HL-60/S4 (cell line): ENCODE data around the gene NLK.
"Not testable (repeated sequence)": the region's sequence is repeated elsewhere in the genome, so short reads cannot be mapped to it uniquely, and the experiment has no call there.

Source experiments
- in situ Hi-C: fragments of 300-500 bp; cut with MboI; formaldehyde crosslinking; loops from 2 replicates; pipeline ENCODE4 v1.14.3; 2022; ENCODE audit warnings: low sequenced_read_pairs

The NLK gene

DNA sequence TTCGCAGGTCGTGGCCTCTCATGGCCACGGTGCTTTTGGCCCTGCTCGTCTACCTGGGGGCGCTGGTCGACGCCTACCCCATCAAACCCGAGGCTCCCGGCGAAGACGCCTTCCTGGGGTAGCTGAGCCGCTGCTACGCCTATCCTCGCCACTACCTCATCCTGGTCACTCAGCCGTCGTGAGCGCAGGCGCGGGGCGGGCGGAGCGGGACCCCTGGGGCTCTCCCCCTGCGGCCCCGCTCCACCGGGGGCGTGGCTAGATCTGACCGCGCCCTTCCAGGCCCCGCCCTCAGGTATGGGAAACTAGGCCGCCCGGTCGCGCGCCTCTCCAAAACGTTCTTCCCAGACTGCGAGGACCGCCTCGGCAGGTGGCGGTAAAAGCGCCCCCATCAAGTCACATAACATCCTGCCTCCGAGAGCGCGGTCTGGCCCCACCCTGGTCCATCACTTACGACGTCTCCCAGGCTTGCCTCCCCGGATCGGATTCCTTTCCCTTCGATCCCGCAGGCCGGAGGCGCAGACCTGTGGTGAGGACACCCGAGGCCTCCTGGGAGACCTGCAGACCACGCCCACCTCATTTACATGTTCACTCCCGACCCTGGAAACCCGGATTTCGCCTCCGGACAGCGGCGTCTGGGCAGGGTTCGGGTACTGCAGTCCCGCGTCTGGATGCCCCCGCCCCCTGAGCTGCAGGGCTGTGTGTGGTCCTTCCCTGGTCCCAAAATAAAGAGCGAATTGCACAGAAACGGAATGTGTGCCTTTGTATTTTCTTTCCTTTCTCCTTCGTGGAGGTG is 185.0 kb downstream of the NLK start:
- in situ Hi-C loops, result no loop called here

DNA sequence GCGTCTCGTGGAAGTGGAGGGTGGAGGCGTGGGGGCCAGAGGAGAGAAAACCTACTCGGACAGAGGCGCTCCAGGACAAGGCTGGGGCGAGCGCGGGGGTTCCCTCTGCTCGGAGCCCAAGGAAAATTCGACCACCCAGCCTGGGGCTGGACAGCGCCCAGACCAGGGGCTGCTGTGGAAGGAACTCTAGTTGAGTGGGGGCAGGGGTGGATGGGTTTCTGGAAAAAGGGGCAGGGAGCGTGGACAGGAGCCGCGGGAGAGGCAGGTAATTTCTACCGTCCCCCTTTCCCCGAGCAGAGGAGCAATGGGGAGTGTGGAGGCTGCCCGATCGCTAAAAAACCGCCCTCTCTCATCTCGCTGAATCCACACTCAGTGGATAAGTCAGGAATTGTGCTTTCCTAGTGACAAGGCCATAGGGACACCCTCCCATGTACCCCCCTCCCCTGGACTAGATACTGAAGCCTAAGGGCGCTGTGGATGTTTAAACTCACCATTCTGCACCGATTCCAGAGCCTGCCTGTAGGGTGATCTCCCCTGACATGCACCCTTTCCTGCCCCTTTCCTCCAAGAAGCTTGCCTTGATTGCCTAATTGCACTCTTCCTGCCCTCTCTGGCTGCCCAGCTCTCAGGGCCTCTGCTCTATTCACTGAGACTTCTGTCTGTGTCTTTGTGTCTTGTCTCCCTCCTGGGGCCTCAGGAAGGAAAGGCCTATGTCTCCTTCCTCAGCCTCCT is 185.8 kb downstream of the NLK start:
- in situ Hi-C loops, result no loop called here

DNA sequence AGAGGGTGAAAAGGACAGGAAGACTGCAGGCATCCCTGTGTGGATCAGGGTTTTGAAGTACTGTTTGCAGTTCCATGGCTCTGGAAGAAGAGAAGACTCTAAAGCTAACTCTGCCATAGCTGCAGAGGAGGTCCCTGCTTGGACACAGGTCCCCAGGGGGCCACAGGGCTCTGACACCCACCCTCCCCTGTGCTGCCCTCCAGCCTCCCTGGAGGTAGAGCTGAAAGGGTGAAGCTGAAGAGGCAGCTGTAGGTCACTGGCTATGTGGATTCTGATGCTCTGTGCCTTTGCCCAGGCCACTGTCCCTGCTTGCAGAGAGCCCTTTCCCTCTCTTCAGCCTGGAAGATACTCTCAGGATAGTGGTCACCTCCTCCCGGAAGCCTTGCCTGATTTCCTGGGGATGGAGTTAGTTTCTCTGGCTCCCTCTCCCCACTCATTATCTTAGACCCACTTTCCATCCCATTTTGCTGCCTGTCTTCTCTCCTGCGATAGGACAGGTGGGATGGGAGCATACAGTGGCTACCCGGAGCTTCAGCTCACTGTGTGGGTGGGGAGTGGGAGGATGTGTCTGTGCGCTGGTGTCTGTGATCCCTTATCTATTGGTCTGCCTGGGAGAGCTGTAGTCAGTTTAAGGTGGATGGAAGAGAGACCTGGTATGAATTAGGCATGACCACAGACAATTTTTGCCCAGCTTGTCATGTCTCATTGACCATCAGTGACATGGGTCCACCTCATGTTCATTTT is 186.7 kb downstream of the NLK start:
- in situ Hi-C loops, result no loop called here

DNA sequence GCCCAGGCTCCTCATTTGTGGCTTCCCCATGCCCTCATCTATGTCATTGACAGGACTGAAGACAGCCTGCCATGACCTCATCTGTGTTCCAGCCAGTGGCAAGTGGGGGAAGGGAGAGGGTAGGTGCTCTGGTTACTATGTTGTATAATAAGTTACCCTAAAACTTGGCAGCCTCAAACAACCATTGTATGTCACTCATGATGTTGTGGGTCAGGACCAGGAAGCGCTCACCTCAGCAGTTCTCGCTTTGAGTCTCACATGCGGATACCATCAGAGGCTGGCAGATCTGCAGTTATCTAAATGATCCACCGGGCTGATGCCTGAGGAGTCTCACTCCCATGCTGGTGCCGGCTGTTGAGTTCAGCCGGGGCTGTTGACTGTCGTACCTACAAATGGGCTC is 187.5 kb downstream of the NLK start:
- in situ Hi-C loops, result no loop called here

DNA sequence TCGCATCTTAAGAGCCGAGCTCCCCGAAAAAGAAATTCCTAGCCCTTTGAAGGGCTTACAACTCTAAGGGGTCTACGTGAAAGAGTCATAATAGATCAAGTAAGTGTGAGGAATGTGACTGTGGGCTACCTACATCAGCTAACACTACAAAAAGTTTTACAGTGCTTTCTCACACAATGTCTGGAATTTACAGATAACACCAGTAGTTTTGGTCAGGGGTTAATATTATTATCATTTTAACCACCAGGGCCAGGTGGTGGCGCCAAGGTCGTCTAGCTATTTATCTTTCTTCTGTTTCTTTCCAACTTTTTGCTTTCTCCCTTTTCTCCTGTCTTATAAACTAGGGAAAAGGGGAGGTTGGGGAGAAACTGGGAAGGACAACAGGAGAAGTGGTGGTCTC is 188.1 kb downstream of the NLK start:
- in situ Hi-C loops, result not testable (repeated sequence)

DNA sequence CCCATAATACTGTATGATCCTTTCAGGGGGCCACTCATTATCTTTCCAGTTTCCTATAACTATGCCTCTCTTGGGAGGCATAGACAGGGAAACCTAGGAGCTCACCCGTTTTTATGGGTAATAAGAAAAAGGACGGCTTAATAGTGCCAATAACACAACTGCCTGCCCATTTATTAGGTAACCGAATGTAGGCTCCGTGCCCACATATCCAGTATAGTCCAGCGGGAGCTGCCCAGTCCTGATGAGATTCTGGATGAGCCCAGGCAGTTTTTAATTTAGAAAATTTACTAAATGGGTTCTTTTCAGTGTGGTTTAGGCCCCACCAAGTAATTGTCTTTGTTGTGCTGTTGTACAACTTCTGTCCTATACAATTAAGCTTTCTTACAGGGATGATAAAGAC is 189.1 kb downstream of the NLK start:
- in situ Hi-C loops, result not testable (repeated sequence)

DNA sequence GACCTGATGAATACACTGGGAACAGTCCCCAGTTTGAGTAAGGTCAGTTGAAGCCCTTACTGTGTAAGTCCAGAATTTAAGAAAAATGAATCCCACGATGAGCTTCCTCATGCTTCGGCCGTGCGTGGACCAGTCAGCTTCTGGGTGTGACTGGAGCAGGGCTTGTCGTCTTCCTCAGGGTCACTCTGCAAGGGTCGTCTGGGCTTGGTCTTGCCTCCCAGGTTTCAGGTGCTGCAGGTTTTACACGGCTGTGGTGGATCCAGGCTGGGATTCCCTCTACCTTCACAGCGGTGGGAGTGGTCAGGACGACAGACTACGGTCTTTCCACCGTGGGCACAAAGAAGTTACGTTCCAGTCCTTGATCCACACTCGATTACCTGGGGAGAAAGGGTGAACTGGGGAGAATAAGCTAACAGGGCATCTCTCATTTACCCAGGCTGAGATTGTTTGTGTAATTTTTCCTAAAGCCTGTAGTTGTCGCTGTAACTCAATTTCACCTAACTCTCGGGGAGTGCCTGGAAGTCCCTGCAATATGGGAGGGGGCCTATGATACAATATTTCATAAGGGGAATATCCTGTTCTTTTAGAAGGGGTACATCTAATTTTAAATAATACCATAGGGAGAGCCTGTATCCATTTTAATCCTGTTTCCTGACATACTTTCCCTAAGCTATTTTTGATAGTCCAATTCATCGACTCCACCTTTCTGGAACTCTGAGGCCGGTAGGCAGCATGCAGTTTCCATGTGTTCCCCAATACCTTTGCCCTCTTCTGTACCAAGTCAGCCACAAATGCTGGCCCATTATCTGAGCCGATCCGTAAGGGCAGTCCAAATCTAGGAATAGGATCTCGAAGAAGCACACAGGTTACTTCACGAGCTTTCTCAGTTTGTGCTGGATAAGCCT is 190.7 kb downstream of the NLK start:
- in situ Hi-C loops, result not testable (repeated sequence)

DNA sequence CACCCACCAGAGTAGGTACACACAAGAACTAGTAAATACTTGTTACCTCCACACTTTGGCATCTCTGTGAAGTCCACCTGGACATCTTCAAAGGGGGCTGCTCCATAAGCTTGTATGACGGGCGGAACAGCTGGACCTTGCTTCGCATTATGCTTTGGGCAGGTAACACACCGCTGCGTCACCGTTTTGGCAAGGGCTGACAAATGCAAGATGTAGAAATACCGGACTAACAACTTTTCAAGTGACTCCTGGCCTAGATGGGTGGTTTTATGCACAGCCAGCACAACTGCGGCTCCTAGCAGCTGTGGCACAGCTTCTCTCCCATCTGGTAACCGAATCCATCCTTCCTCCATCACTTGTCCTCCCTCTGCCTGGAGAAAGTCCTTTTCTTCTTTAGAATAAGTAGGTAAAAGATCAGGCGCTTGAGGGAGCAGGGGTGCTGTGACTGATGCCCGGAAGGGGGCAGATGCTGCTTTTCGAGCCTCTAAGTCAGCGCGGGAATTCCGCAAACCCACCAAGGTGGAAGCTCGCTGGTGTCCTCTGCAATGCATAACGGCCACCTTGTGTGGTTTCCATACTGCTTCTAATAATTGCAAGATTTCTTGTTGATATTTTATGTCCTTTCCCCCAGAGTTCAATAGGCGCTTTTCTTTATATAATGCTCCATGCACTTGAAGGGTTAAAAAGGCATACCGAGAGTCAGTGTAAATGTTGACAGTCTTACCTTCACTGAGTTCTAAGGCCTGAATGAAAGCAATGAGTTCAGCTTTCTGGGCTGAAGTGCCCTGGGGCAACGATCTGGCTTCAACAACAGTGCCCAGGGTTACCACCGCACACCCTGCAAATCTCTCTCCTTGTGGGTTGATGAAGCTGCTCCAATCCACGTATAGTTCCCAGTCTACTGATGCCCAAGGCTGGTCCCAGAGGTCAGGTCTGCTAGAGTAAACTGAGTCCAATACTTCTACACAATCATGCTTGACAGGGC is 191.7 kb downstream of the NLK start:
- in situ Hi-C loops, result not testable (repeated sequence)

DNA sequence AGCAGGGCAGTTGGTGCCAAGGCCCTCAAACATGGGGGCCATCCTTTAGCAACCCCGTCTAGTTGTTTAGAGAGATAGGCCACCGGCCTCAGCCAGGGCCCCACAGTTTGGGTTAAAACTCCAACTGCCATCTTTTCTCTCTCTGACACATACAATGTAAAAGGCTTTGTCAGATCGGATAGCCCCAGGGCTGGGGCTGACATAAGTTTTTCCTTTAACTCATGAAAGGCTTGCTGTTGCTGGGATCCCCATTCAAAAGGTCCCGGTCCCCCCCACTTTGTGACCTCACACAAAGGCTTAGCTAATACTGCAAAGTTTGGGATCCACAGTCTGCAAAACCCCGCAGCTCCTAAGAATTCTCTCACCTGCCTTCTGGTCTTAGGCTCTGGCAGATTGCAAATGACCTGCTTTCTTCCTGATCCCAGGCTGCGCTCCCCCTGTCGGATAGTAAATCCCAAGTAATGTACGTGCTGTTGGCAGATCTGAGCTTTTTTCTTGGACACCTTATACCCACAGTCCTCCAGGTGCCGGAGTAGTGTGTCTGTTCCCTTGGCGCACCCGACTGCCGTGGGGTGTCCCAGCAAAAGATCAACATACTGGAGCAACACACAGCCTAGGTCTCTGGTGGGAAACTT is 192.7 kb downstream of the NLK start:
- in situ Hi-C loops, result not testable (repeated sequence)

DNA sequence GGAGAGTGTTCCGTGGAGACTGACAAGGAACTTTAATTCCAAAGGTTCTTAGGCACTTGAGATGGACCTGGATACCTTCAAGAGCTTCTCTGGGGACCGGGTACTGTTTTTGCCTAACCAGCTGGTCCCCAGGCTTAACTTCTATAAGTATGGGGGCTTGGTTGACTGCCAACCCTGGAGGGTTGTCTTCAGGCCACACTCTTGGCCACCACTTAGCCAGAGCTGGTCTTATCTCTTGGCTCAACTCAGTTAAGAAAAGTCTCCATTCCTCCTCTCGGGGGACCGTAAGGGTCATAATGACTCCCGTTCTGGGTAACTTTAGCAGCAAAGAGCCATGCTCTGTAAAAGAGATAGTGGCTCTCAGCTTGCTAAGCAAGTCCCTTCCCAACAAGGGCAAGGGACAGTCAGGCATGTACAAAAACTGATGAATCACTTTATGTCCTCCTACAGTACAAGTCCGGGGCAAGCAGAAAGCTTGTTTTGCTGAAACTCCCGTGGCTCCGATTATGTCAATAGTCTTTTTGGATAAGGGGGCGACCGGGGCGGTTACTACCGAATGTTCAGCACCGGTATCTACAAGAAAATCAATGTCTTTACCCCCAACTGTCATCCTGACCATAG is 193.7 kb downstream of the NLK start:
- in situ Hi-C loops, result not testable (repeated sequence)

DNA sequence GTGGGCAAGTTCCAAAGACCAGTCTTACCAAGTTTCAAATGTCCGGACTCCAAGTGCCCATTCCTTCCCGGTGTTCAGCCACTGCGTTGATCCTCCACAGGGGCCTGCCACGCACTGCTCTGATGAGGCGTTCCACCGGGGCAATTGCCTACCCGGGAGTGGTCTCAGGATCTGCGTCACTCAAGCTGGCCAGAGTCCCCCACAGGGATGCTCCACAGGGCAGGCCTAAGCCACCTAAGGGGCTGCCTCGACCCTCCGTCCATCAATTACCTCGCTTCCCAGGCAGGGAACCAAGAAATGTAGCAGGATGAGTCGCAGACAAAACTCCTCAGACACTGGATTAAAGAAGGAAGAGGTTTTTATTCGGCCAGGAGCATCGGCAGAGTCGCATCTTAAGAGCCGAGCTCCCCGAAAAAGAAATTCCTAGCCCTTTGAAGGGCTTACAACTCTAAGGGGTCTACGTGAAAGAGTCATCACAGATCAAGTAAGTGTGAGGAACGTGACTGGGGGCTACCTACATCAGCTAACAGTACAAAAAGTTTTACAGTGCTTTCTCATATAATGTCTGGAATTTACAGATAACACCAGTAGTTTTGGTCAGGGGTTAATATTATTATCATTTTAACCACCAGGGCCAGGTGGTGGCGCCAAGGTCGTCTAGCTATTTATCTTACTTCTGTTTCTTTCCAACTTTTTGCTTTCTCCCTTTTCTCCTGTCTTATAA is 196.2 kb downstream of the NLK start:
- in situ Hi-C loops, result not testable (repeated sequence)

DNA sequence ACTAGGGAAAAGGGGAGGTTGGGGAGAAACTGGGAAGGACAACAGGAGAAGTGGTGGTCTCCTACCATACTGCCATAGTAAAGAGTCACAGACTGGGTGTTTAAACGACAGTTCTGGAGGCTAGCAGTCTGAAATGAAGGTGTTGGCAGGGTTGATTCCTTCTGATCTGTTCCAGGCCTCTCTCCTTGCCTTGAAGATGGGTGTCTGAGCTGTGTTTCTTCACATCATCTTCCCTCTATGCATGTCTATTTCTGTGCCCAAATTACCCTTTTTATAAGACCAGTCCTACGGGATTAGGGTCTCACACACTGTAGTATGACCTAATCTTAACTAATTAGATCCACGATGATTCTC is 196.8 kb downstream of the NLK start:
- in situ Hi-C loops, result no loop called here

DNA sequence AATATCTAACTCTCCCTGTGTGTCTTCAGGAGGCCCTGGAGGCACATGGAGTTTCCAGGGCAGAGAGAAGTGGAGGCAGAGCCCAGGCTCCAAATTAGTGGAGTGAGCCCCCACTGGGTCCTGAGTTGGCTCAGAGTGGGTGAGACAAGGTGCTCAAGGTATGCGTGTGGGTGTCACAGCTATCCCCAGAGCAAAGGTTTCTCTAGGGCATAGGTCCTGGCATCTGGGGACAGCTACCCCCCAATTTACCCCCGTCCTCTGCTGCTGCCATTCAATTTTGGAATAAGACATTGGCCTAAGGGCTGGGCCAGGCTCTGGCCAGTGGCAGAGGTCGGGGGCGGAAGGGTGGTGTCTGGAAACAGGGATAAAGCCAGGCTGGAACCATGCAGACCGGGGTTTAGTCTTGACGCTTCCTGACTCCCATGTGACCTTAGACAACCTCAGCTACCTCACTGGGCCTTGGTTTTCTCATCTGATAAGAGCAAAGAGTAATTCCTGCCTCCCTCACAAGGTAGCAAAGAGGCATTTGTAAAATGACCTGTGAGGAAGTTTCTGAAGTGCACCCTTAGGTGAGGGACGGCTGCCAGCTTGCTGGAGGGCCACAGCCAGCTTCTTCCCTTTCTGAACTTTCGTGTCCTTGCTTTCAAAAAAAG is 198.3 kb downstream of the NLK start:
- in situ Hi-C loops, result no loop called here

DNA sequence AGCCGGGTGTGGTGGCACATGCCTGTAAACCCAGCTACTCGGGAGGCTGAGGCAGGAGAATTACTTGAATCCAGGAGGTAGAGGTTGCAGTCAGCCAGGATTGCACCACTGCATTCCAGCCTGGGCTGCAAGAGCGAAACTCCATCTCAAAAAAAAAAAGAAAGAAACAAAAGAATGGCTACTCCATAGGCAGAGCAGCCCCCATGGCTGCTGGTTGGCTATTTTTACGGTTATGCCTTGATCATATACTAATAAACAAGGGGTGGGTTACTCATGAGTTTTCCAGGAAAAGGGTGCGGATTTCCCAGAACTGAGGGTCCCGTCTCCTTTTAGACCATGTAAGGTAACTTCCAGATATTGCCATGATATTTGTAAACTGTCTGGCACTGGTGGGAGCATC is 200.3 kb downstream of the NLK start:
- in situ Hi-C loops, result no loop called here

DNA sequence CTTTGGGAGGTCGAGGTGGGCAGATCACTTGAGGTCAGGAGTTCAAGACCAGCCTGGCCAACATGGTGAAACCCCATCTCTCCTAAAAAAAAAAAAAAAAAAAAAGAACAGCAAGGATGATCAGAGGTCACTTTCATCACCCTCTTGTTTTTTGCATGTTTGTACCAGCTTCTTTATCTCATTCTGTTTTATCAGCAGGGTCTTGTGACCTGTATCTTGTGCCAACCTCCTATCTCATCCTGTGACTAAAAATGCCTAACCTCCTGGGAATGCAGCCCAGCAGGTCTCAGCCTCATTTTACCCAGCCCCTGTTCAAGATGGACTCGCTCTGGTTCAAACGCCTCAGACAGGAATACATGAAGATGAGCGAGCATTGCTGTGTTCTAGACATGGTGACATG is 200.8 kb downstream of the NLK start:
- in situ Hi-C loops, result not testable (repeated sequence)

DNA sequence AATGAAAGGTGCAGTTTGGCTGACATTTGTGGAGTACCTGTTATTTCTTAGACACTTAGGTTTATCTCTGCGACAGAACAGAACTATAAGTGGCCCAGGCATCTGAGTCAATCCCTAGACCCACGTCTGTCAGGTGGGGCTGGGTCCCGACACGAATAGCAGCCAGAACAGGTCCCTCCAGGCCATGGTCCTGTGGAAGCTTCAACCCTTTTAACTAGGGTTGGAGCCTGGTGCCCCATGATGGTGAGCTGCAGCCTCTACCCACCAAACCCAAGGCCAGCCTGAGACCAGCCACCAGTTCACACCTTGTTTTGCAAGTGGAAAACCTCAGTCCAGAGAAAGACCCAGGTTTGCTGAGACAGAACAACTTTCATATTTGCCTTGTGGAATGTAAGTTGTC is 202.0 kb downstream of the NLK start:
- in situ Hi-C loops, result no loop called here
